HG03378 (cell line): Measurements from ENCODE around the gene PDE4D.

ENCODE experiments used
- ATAC-seq: cut with Tn5 transposase; IDR thresholded peaks from one replicate; pipeline ENCODE4 v1.9.1; 2021; ENCODE audit warnings: mild to moderate bottlenecking, moderate library complexity; ENCODE audit not compliant: unreplicated experiment

PDE4D gene

DNA sequence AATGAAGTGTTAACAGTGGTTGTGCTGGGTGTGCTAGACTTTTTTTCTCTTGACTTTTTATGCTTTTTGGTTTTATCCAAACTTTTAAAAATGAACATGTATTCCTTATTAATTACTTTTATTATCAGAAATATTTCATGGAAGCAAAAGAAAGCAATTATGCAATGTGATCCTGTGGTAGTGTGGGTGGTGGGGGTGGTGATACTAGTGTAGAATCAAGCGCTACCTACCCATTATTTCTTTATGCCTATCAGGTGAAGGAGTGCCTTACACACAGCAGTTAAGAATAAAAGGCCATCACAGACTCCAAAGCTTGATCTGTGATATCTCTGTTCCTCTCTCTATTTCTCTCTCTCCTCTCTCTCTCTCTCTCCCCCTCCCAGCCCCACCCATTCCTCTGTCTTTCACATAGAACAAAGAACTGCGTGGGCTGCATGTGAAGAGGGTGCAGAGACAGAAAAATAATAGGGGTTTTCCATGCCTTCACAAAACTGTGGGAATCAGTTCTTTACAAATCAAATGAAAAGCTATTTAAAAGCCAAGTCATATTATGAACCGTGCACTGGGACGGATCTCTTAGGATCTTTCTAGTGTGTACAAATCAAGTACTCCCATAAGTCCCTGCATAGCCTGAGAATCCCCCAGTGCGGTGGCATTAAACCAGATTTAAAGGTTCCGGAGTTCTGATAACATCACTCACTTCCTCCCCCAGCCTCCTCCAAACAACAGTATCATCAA is 959.5 kb downstream of the PDE4D start:
- no peak for ATAC-seq

DNA sequence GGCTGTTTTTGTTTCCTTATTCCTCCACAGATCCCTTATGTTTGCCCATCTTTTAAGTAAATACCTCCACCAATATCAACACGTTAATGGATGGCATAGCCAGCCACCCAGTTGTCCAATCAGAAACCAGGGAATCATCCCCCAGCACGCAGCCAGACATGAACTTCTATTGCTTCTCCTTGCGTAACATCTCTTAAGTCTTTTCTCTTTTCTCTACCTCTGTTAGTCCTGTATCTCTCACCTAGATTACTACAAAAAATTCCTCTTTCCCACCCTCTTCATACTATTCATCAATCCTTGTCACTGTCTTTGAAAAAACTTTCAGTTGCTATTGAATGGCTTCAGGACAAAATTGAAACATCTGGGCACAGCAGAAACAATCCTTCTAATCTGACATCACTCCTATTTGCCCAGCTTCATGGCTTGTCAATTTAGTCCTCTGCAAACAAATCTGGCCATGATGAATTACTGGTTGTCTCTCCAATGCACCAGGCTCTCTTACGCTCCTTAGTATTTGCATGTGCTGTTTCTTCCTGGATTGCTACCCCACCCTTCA is 961.4 kb downstream of the PDE4D start:
- no peak for ATAC-seq

DNA sequence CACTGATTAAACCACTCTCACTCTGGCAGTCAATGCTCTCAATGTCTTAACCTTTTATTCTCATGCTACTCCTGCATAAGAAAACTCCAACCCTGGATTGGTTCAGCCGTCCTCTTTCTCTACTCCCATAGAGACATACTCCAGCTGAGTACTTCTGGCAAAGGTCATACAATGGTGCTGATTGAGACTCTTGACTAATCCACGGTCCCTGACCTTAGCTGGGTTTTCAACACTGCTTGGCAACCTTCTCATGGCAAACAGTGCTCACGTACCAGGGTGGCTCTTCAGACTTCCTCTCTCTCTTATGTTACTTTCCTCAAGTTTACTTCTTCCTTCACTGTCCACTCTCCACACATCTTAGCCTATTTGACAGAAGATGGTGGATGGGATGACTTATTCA is 963.0 kb downstream of the PDE4D start:
- ATAC-seq: no peak

DNA sequence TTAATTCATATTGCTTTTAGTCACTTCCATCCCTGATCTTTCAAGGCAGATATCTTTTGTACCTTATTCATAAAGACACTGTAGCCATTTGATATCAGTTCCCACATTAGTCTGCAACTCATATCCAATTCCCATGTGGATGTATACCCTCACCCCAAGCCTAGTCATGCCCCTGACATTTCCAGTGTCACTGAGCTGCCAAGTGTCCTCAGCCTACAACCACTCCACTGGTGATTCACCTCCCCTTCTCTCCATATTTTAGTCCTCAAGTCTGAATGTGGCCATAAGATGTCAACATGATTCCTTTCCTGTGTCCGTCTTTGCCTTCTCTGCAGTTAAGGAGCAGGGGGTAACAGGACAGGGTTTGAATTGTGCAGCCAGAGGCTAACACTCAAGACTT is 963.8 kb downstream of the PDE4D start:
- ATAC-seq: no peak

DNA sequence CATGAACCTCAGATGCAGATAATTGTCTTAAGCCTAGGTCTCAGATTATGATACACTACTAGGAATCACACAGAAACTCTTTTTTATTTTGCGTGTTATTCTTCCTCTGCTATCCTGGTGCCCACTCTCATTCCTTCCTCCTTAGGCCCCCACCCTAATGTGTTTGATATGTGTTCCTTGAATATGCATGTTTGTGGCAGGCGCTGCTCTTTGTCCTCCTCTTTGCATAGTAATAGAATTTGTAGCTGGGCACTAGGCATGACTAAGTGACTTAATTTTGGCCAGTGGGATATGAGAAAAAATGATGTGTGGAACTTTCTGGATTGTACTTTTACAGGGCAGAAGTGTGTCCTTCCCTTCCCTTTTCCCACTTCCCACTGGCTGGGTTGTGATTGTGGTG is 965.6 kb downstream of the PDE4D start:
- ATAC-seq: no peak

DNA sequence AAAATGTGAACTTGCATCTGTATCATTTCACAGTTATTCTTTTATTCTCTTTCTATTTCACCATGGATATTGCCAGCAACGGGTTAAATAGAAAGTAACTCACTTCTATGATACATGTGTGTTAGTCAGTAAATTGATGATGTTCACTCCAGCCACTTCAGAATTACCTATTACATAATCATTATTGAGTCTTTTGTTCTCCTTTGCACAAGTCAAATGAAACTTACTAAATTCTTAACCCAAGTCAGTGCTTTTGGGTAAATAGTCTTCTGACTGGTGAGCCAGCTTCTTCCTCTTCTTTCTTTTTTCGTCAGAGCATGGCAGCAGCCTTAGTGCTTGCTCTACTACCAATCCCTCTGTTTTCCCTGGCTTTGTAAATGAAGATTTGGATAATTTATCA is 966.3 kb downstream of the PDE4D start:
- no peak for ATAC-seq

DNA sequence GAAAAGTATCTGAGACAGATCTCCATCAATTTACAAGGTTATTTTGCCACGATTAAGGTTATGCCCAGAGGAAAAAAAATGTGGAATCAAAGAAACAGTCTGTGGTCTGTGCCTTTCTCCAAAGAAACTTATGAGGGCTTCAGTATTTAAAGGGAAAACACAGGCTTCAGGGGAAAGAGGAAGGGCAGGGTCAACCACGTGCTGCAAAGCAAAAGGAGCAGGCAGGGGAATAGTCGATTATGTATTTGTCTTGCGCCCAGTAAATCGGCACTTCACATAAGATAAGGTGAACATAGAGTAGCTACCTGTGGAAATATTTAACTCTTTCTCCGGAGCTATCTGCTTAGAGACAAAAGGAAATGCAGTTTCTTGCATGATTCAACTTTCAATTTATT is 967.0 kb downstream of the PDE4D start:
- no peak for ATAC-seq

DNA sequence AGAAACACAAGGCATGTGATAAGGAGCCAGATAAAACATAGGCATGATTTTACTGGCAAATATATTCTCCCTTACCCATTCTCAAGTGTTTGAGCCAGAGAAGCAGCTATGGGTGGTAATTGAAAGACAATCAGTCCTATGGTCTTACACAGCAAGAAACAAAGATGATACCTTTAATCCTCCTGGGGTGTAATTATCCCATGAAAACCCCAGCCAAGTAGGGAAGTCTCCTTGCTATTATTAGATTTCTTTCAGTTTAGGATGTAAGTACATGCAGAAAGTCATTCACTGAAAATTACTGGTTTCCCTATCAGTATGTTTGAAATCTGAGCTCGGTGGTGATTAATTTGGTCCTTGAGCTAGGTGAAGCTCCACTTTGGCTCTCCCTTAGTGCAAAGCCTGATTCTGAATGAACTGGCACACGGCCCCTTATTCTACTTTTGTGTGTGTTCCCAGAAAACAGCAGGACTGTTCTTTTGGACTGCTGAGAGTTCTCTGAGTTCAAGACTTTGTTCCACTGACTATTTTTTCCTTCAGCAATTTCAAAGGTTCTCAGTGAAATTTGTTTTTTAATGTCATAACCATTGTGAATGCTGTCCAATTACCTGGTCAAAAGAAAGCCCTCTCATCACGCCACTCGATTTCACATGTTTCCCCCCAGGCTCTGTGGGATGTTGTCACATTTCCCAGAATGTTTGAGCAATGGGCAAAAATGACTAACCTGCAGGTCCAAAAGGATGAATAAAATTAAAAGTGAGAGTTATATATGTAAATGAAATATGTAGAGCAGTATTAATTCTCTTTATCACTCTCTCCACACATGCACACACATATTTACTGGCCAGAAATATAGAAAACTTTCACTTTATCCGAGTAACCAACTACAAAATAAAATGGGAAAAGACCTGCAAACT is 967.6 kb downstream of the PDE4D start:
- ATAC-seq: no peak

DNA sequence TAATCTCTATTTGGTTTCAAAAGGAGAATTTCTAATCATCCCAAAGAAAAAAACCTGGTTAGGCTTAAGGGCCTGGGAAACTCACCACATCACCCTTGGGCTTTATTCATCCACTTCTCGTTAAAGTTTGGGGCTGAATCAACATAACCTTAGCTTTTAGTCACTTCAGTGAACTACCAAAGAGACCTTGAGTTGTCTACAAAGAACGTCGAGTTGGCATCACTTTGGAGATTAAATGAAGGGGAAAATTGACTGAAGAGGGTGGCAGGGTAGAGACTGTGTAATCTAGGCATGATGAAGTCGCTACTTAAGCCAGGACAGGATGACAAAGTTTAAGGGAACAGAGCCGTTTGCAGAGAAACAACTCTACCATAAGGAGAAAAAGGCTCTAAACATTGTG is 969.2 kb downstream of the PDE4D start:
- no peak for ATAC-seq

DNA sequence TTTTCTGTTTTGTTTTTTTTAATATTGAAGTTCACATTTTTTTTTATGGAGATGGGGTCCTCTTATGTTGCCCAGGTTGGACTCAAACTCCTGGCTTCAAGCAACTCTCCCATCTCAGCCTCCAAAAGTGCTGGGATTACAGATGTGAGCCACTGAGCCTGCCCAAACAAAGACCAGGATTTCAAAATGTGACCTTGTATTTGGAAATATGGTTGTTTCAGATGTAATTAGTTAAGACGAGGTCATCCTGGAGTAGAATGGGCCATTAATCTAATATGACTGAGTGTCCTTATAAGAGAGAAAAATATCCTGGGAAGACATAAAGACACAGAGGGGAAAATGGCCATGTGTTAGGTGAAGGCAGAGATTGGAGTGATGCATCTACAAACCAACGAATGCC is 970.2 kb downstream of the PDE4D start:
- ATAC-seq: no peak

DNA sequence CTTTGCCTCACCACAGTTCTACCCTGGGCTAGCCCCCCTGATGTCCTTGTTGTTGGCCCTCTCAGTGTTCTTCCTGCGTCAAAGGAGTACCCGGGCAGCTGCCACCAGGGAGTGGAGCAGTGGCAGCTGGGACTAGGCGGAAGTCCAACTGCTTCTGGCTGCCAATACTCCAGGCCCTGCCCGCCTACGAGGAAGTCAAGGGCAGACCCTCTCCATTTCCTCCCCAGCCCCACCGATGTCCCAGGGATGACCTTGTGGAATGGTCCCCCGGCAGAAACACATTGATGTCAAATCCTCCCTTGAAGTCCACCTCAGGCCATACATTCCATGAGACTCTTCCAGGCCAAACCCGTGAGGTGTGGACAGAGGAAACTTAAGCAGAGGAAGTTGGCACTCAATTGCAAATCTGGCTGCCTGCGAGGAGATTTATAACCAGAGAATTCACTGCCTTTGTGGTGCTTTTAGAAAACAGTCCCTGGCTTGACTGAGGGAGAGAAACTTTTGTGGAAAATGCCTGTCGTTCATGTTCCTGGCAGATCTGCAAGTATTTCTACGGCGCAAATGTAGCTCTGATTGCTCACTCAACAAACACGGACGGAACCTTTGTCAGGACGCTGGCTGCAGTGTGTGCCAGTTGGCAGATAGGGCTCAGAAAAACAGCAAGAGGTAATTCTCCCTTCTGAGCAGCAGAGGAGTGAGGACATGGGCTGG is 970.9 kb downstream of the PDE4D start:
- ATAC-seq: no peak

DNA sequence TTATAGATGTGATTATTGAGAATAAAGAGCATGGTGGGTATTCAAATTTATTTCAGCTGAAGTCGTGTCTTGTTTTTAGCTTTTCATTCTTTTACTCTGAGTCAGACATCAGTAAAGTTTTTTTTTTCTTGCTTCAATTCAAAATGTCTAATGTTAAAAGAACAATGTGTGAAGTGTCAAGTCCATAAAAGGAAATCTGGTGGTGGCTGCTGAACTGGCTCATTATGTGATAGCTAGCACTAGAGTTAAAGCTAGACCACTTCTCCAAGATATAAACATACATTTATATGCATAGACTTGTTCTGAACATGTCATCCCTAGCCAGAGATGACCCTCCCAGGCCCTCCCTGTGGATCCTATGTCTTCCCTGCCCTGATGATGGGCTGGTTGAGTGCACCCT is 972.4 kb downstream of the PDE4D start:
- ATAC-seq: no peak

DNA sequence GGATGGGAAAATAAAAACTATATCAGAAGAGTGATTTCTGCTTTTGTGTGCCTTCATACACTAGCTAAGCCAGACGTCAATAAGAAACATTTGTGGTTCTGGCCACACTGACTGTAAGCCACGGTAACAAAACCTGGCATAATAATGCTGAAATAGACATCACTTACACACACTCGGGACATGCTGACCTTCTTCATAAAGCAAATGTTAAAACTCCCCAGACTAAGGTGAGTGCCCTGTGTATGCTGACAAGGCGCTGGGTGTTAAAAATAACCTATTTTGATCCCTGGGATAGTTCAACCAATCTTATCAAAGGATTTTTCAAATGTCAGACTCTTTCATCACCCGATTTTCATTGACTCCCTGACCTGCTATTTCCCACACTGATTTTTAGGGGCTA is 973.7 kb downstream of the PDE4D start:
- no peak for ATAC-seq
